ENCODE measurements around the gene RBSN.

DNA sequence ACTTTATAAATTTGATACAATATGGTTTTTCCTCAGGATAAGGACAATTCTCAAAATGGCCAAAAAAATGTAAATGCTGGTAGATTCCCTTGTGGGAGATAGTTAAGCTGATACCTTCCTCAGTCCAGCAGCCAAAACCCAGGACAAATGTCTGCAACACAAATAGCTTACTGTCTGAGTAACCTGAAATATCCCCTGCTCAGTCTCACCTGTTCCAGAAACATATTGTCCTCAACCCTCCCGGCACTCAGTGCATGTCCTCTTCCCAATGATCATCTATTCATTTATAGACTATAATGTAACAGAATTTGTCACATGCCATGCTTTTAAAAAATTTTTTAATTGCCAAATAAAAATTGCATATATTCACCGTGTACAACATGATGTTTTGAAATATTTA is 12.2 kb downstream of the RBSN start:
- TF ChIP-seq, protein P1, sequence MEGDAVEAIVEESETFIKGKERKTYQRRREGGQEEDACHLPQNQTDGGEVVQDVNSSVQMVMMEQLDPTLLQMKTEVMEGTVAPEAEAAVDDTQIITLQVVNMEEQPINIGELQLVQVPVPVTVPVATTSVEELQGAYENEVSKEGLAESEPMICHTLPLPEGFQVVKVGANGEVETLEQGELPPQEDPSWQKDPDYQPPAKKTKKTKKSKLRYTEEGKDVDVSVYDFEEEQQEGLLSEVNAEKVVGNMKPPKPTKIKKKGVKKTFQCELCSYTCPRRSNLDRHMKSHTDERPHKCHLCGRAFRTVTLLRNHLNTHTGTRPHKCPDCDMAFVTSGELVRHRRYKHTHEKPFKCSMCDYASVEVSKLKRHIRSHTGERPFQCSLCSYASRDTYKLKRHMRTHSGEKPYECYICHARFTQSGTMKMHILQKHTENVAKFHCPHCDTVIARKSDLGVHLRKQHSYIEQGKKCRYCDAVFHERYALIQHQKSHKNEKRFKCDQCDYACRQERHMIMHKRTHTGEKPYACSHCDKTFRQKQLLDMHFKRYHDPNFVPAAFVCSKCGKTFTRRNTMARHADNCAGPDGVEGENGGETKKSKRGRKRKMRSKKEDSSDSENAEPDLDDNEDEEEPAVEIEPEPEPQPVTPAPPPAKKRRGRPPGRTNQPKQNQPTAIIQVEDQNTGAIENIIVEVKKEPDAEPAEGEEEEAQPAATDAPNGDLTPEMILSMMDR (IDR thresholded peaks at IDR 0.05), result no peak
- no peak for TF ChIP-seq POLR2A (IDR thresholded peaks at IDR 0.05)
